GM12891 (cell line): ENCODE measurements around the gene PTPRG.

Experiments
- POLR2A ChIP-seq: IDR thresholded peaks from 2 replicates; pipeline ENCODE4 v1.6.1; 2011; ENCODE audit warnings: low read depth, low read length, control low read depth
- POLR2AphosphoS5 ChIP-seq: IDR thresholded peaks from 2 replicates; pipeline ENCODE4 v1.6.1; 2011; ENCODE audit warnings: low read depth, low read length, control low read depth
- SPI1 ChIP-seq: IDR thresholded peaks from 2 replicates; pipeline ENCODE4 v1.6.1; 2011; ENCODE audit warnings: low read depth, low read length, control low read depth
- TAF1 ChIP-seq: IDR thresholded peaks from 2 replicates; pipeline ENCODE4 v1.6.1; 2011; ENCODE audit warnings: low read depth, low read length, control low read depth

GRCh38 chr3:61967019-61967418 is 405.6 kb downstream of the PTPRG start:
- no peak for TF ChIP-seq POLR2AphosphoS5
- TF ChIP-seq TAF1: no peak
- TF ChIP-seq POLR2A: no peak
- TF ChIP-seq SPI1: no peak
